Activated CD4-positive, alpha-beta T cell treated with anti-CD3 and anti-CD28 coated beads, Interleukin-2, amount 50 U/mL, for 48 hours (primary cell): ENCODE data around the gene DMRTC2.

Experiments used
- DNase-seq, 2 experiments: peaks; one replicate each; pipeline ENCODE4 v3.0.0-alpha.2; 2020

The DMRTC2 gene

GRCh38 chr19:41845001-41845050, at the start of gene DMRTC2:
DMRTC2 (plus strand) TSS chr19:41845042; CDS start chr19:41847429, 2,387 bp downstream.
- no peak for DNase-seq

GRCh38 chr19:41796362-41796761, 48.5 kb upstream of the DMRTC2 start, which contains the start of gene CEACAM3:
CEACAM3 (plus strand) TSS chr19:41796587; CDS start chr19:41796678, 91 bp downstream.
- no peak for DNase-seq

GRCh38 chr19:41796901-41797300, 47.9 kb upstream of the DMRTC2 start:
- no peak for DNase-seq

- DNase-seq = no peak
Measured at GRCh38 chr19:41799444-41800000, 45.3 kb upstream of the DMRTC2 start.

GRCh38 chr19:41801031-41801430, 43.8 kb upstream of the DMRTC2 start:
- no peak for DNase-seq

GRCh38 chr19:41801792-41802211, 43.0 kb upstream of the DMRTC2 start:
- DNase-seq = no peak

GRCh38 chr19:41802770-41803169, 42.1 kb upstream of the DMRTC2 start:
- no peak for DNase-seq

- no peak for DNase-seq
Measured at GRCh38 chr19:41804336-41804735, 40.5 kb upstream of the DMRTC2 start.

GRCh38 chr19:41807176-41807575, 37.7 kb upstream of the DMRTC2 start:
- DNase-seq = no peak

- no peak for DNase-seq
Measured at GRCh38 chr19:41808663-41809566, 35.9 kb upstream of the DMRTC2 start.

GRCh38 chr19:41810301-41810700, 34.5 kb upstream of the DMRTC2 start:
- no peak for DNase-seq

GRCh38 chr19:41811036-41811435, 33.8 kb upstream of the DMRTC2 start:
- no peak for DNase-seq

GRCh38 chr19:41811981-41812380, 32.9 kb upstream of the DMRTC2 start:
- DNase-seq = no peak

GRCh38 chr19:41813911-41814310, 30.9 kb upstream of the DMRTC2 start:
- DNase-seq = no peak

- DNase-seq = no peak
Measured at GRCh38 chr19:41815301-41815700, 29.5 kb upstream of the DMRTC2 start.

- DNase-seq = no peak
Measured at GRCh38 chr19:41816761-41817160, 28.1 kb upstream of the DMRTC2 start.

GRCh38 chr19:41821003-41821735, 23.7 kb upstream of the DMRTC2 start:
- DNase-seq = peak; percentile 38 to 48

- DNase-seq = no peak
Measured at GRCh38 chr19:41837981-41838708, 6.7 kb upstream of the DMRTC2 start.

GRCh38 chr19:41839211-41839610, 5.6 kb upstream of the DMRTC2 start:
- DNase-seq = no peak

GRCh38 chr19:41843371-41843770, 1.5 kb upstream of the DMRTC2 start:
- no peak for DNase-seq

GRCh38 chr19:41844601-41845000, 241 bp upstream of the DMRTC2 start, which contains the start of gene LYPD4:
LYPD4 (minus strand) TSS chr19:41844683; CDS start chr19:41839285, 5,398 bp downstream.
- DNase-seq = no peak

GRCh38 chr19:41845051-41845590, 279 bp downstream of the DMRTC2 start:
- no peak for DNase-seq
